ENCODE data around the gene LMOD1. TPM values are rescaled to one million over a fixed set of nuclear protein-coding genes. Genes with fewer than 3 reads are reported as not detected.

Gene LMOD1
- total RNA-seq, 1 donor from 2014 or later, result 83.6 TPM

DNA sequence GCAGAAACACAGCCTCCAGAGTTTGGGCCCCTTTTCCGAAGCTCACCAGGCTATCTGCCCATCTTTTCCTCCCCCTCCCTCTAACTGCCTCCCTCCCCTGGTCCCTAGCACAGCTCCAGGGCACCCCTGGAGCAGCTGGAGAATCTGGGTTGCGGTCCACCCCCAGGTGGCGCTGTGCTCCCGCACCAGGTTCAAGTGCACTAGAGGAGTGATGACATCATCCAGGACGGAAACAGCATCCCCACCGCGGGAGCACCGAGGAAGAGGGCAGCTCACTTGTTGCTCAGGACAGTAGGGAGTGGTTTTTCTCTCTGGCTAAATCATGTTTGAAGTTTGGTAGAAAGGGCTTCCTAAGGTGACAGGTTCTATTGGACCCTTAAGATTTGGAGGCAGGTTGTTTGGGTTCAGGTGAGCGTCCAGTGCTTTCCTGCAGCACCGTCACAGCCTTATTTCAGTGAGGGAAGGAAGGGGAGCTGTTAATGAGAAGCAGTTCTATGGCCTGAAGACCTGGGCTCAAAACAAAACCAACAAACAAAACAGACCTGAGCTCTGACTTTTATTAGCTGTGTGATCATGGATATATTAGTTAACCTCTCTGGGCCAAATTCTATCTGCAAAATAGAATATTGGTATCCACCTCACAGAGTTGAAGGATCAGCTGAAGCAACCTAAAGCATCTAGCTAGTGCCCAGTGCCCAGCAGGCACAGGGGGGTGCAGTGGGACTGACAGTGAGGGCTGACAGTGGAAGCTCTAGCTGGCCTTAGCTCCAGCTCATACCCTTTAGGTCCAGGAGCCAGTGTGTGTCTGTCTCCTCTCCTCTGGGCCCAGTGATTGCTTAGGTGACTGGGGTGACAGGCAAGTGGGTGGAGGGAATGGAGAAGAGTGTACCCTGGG, 50.2 kb downstream of the LMOD1 start:
- Mint-ChIP-seq H3K36me3 (ENCODE audit: low read depth) (peaks cover 22% of the 10 kb centered on the region), H3K9me3 (ENCODE audit: low read depth) (no peaks in the 10 kb centered on the region), H3K4me1 (ENCODE audit: low read depth) (peaks cover 73% of the 10 kb centered on the region), H3K27me3 (ENCODE audit: low read depth) (no peaks in the 10 kb centered on the region), H3K4me3 (ENCODE audit: unreplicated experiment) (no peak overlapping the region), H3K27ac (ENCODE audit: unreplicated experiment) (peak overlapping the region; percentile 89)
- peak; percentile 98 for TF ChIP-seq CTCF (IDR thresholded peaks at IDR 0.05)
- DNase-seq (ENCODE audit: low spot score), result peak; percentile 96

GRCh38 chr1:201895120-201895665, 51.2 kb downstream of the LMOD1 start:
- Mint-ChIP-seq H3K27ac (ENCODE audit: unreplicated experiment) (peak overlapping the region; percentile 22), H3K4me3 (ENCODE audit: unreplicated experiment) (no peak overlapping the region), H3K9me3 (ENCODE audit: low read depth) (no peaks in the 10 kb centered on the region), H3K36me3 (ENCODE audit: low read depth) (peaks cover 19% of the 10 kb centered on the region), H3K27me3 (ENCODE audit: low read depth) (no peaks in the 10 kb centered on the region), H3K4me1 (ENCODE audit: low read depth) (peaks cover 67% of the 10 kb centered on the region)
- no peak for TF ChIP-seq CTCF (IDR thresholded peaks at IDR 0.05)
- no peak for DNase-seq (ENCODE audit: low spot score)

- Mint-ChIP-seq H3K4me3 (ENCODE audit: unreplicated experiment) (no peak overlapping the region), H3K9me3 (ENCODE audit: low read depth) (no peaks in the 10 kb centered on the region), H3K27me3 (ENCODE audit: low read depth) (no peaks in the 10 kb centered on the region), H3K4me1 (ENCODE audit: low read depth) (peaks cover 63% of the 10 kb centered on the region), H3K27ac (ENCODE audit: unreplicated experiment) (peak overlapping the region; percentile 68), H3K36me3 (ENCODE audit: low read depth) (peaks cover 13% of the 10 kb centered on the region)
- DNase-seq (ENCODE audit: low spot score), result no peak
- no peak for TF ChIP-seq CTCF (IDR thresholded peaks at IDR 0.05)
Observed at GRCh38 chr1:201894343-201895119, 51.8 kb downstream of the LMOD1 start.

DNA sequence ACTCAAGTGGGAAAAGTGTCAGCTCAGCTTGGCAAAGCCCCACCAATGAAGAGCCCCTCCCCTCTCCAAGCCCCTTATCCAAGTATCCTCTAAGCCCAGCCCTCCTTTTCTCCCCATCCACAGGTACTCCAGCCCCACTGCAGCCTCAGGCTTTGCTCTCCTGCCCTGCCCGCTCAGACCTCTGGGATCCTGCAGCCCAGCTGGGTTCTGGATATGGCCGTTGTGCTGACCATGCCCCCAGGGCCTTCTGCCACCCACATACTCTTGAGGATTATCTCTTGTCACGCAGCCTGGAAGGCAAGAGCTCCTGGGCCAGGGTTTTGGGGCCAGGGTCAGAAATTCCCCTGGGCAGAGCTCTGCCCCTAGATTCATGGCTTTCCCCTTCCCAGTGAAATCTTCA, 52.9 kb downstream of the LMOD1 start:
- Mint-ChIP-seq H3K4me3 (ENCODE audit: unreplicated experiment) (no peak overlapping the region), H3K9me3 (ENCODE audit: low read depth) (no peaks in the 10 kb centered on the region), H3K4me1 (ENCODE audit: low read depth) (peaks cover 59% of the 10 kb centered on the region), H3K27me3 (ENCODE audit: low read depth) (no peaks in the 10 kb centered on the region), H3K36me3 (ENCODE audit: low read depth) (peaks cover 7% of the 10 kb centered on the region), H3K27ac (ENCODE audit: unreplicated experiment) (peak overlapping the region; percentile 68)
- no peak for TF ChIP-seq CTCF (IDR thresholded peaks at IDR 0.05)
- DNase-seq (ENCODE audit: low spot score), result no peak

DNA sequence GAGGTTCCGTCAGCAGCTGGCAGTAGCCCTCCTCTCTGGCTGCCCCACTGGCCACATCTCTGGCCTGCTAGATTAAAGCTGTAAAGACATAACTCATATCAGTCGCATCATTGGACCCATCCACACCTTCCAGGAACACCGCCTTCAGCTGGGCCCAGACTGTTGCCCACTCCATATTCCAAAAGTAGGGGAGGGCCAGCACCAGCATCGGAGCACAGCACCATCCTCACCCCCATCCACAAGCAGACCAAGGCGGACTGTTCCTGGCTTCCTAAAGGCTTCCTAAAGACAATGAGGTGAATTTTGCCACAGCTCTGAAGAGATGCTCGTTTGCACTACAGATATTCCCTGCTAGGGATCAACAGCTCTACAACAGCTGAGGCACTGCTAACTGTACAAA, 54.1 kb downstream of the LMOD1 start:
- no peak for TF ChIP-seq CTCF (IDR thresholded peaks at IDR 0.05)
- no peak overlapping the region for H3K4me3 Mint-ChIP-seq (ENCODE audit: unreplicated experiment)
- no peaks in the 10 kb centered on the region for H3K27me3 Mint-ChIP-seq (ENCODE audit: low read depth)
- DNase-seq (ENCODE audit: low spot score), result no peak
- H3K36me3 Mint-ChIP-seq (ENCODE audit: low read depth), result peaks cover 3% of the 10 kb centered on the region
- peaks cover 55% of the 10 kb centered on the region for H3K4me1 Mint-ChIP-seq (ENCODE audit: low read depth)
- no peaks in the 10 kb centered on the region for H3K9me3 Mint-ChIP-seq (ENCODE audit: low read depth)
- peak overlapping the region; percentile 59 for H3K27ac Mint-ChIP-seq (ENCODE audit: unreplicated experiment)
